ENCODE measurements around the gene GPR155.
A peak's percentile ranks its signal among the peaks of the same experiment; 100 is the strongest.

Gene GPR155, protein sequence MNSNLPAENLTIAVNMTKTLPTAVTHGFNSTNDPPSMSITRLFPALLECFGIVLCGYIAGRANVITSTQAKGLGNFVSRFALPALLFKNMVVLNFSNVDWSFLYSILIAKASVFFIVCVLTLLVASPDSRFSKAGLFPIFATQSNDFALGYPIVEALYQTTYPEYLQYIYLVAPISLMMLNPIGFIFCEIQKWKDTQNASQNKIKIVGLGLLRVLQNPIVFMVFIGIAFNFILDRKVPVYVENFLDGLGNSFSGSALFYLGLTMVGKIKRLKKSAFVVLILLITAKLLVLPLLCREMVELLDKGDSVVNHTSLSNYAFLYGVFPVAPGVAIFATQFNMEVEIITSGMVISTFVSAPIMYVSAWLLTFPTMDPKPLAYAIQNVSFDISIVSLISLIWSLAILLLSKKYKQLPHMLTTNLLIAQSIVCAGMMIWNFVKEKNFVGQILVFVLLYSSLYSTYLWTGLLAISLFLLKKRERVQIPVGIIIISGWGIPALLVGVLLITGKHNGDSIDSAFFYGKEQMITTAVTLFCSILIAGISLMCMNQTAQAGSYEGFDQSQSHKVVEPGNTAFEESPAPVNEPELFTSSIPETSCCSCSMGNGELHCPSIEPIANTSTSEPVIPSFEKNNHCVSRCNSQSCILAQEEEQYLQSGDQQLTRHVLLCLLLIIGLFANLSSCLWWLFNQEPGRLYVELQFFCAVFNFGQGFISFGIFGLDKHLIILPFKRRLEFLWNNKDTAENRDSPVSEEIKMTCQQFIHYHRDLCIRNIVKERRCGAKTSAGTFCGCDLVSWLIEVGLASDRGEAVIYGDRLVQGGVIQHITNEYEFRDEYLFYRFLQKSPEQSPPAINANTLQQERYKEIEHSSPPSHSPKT

DNA sequence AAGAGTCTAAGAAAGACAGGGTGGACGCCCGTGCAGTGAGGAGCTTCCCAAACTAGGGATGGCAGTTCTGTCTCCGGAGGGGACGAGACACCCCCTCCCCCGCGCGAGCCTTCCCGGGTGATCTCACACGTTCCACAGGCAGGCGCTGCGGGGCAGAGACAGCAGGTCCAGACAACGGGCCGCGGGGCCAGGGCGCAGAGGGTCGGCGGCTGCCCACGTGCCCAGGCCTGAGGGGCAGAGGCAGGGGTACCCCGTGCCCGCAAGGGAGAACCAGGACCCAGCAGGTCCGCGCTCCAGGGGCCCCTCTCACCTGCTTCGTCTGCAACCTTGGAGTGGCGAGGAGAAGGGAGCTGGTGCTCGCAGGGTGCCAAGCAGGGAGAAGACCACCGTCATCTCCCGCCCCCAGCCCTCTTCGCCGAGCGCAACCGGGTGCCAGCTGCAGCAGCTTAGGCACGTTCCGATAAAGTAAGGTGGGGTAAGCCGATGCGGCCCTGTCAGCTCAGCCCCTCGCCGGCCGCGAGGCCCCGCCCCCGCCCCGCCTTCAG, at the start of gene GPR155:
Gene GPR155 (minus strand): TSS at position 467 of the 545 bp plus-strand sequence. CDS start 5,073 bp downstream, outside the sequence.
- Histone ChIP-seq H3K27ac (peak within 1 kb of the TSS; percentile 67 to 86), H3K4me3 (peak within 1 kb of the TSS; percentile 90)
- TF ChIP-seq, protein P1, sequence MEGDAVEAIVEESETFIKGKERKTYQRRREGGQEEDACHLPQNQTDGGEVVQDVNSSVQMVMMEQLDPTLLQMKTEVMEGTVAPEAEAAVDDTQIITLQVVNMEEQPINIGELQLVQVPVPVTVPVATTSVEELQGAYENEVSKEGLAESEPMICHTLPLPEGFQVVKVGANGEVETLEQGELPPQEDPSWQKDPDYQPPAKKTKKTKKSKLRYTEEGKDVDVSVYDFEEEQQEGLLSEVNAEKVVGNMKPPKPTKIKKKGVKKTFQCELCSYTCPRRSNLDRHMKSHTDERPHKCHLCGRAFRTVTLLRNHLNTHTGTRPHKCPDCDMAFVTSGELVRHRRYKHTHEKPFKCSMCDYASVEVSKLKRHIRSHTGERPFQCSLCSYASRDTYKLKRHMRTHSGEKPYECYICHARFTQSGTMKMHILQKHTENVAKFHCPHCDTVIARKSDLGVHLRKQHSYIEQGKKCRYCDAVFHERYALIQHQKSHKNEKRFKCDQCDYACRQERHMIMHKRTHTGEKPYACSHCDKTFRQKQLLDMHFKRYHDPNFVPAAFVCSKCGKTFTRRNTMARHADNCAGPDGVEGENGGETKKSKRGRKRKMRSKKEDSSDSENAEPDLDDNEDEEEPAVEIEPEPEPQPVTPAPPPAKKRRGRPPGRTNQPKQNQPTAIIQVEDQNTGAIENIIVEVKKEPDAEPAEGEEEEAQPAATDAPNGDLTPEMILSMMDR (IDR thresholded peaks at IDR 0.05), result no peak
- DNase-seq (ENCODE audit: low spot score), result peak; percentile 86

DNA sequence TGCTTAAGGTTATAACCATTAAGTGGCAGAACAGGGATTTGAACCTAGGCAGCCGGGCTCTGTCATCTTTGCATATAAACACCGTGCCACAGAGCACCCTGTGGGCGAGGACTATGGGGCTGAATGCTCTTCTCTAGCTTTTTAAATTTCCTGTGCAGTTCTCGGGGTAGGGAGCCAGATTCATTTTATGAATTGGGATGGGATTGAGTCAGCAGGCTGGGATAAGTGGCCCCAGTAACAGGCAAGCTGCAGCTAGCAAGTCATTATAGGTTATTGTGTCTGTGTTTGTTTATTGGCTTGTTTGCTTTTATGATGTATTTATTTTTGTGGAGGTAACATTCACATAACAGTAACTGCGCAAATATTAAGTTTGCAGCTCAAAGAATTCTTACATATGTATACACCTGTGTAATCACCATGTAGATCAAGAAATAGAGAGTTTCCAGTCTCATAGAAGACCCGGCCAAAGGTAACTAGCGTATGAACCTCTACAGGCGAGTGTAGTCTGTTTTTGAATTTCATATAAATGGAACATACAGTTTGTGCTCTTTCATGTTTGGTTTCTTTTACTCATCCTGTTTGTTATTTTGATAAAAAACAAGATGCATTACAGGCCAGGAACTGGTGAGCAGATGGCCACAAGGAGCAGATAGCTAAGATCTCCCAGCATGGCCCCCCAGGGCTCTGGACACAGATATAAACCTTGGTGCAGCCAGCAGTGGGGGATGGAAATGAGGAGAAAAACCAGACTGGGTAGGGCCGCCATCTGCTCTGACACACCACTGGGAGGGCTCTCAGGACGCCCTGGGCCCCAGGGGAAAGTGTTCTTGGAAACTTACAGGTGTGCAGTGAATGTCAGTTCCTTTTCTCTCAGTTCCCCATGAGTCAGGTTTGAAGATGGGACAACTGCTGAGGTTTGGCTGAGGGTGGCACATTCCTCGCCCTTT, 49.2 kb upstream of the GPR155 start:
- no peak overlapping the region for H3K27ac ChIP-seq
- TF ChIP-seq, protein P1 (IDR thresholded peaks at IDR 0.05), result no peak
- DNase-seq (ENCODE audit: low spot score), result no peak
- no peak overlapping the region for H3K4me3 ChIP-seq

DNA sequence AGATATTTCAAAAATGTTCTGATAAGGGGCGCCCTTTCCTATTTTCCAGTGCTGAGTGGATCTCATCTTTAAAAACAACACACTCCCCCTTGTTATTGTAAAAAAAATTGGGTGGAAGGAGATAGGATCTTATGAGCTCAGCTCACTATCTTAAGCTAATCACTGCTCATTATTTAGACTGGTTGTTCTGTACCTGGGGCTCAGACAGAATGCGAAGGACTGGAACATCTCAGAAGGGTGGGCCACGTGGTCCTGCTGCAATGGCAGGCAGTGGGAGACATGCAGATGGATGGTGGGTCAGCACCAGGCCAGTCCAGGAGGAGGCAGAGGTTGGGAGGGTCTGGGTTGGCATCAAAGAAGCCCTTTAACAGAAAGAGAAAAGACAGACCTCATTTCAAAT, 48.3 kb upstream of the GPR155 start:
- H3K27ac ChIP-seq, result no peak overlapping the region
- DNase-seq (ENCODE audit: low spot score), result no peak
- H3K4me3 ChIP-seq, result no peak overlapping the region
- TF ChIP-seq, protein P1 (IDR thresholded peaks at IDR 0.05), result no peak

DNA sequence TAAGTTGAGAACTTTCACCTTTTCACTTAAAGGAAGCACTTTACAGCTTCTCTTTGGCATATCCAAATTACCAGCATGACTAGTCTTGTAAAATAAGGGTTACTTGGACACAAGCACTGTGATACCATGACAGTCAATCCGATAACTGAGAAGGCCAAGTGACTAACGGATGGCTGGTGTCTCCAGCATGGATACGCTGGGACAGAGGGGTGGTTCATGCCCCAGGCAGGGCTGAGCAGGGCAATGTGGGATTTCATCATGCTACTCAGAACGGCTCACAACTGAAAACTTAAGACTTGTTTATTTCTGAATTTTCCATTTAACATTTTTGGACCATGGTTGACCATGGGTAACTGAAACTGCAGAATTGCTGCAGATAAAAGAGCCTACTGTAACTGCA, 43.1 kb upstream of the GPR155 start:
- no peak overlapping the region for H3K27ac ChIP-seq
- no peak for DNase-seq (ENCODE audit: low spot score)

DNA sequence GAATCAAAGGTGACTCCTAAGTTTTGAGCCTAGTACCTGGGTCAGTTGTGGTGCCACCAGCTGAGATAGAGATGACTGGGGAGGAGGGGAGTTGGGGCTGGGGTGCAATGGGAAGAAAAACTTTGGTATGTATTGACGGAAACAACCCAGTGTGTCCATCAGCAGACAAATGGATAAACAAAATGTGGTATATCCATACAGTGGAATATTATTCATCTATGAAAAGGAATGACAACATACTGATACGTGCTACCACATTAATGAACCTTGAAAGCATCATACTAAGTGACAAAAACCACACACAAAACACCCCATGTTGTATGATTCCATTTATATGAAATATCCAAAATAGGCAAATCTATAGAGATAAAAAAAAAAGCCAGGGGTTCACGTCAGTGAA, 41.1 kb upstream of the GPR155 start:
- no peak for DNase-seq (ENCODE audit: low spot score)
- no peak overlapping the region for H3K27ac ChIP-seq
- H3K4me3 ChIP-seq, result no peak overlapping the region
- TF ChIP-seq, protein P1 (IDR thresholded peaks at IDR 0.05), result no peak

More for the DNA sequence above, 43.1 kb upstream of the GPR155 start:
- TF ChIP-seq, protein P1 (IDR thresholded peaks at IDR 0.05), result no peak
- H3K4me3 ChIP-seq, result no peak overlapping the region

DNA sequence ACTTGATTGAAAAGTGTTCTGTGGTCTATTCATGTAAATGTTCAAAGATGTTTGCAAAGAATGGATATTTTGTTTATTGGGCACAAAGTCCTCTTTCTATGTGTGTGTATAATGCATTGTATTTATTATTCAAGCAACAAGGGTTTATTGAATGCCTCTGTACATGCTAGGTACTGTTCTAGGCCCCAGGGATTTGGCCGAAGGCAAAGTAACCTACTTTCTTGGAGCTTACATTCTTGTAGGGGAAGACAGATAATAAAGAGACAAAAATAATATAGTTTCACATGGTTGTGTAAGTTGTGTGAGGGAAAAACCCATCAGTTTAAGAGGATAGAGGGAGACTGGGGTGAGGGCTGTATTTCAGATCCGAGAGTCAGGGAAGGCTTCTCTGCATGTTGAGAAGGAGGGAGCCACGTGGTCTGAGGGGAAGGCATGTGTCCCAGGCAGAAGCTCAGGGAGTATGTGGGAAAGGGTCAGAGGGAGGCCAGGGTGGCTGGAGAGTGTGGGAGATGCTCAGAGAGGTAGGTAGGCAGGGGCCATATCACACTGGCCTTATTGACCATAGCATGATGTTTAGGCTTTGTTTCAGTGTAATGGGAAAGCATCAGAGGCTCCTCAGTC, 40.4 kb upstream of the GPR155 start:
- H3K4me3 ChIP-seq, result no peak overlapping the region
- no peak for DNase-seq (ENCODE audit: low spot score)
- no peak overlapping the region for H3K27ac ChIP-seq
- TF ChIP-seq, protein P1 (IDR thresholded peaks at IDR 0.05), result no peak
